Left cardiac atrium (tissue), 4 donors: ENCODE results near the gene PRSS2. TPM values are rescaled to one million over a fixed set of nuclear protein-coding genes. Genes with fewer than 3 reads are reported as not detected.

ENCODE experiments used
- ATAC-seq, 2 donors: fragments of 200-7000 bp; cut with Tn5 transposase; one replicate each; pipeline ENCODE4 v1.9.1; 2020; ENCODE audit warnings: mild to moderate bottlenecking in 2 of 2, moderate library complexity in 2 of 2
- DNase-seq: peaks from one replicate; pipeline ENCODE4 v3.0.0-alpha.2; 2020
- intact Hi-C, 2 donors: fragments of 100-400 bp; cut with DNase I; formaldehyde crosslinking; loops; one replicate each; pipeline versions ENCODE4 v1.14.1 to v1.15.1; 2022 to 2023
- total RNA-seq, 2 donors: library from RNA; stranded (reverse); fragmentation: NEBNext Ultra II Directional; extraction: Animal tissue kit (Norgen Biotek cat#: 25700); gene quantifications; one replicate each; pipeline ENCODE4 v1.2.1, GENCODE V29; 2021
- donor health status: DM: no; HTN: yes; CAD: no.
- donor health status: DM: no; HTN: yes; CAD: no; lungs with severe emphysema.
- donor health status: DM: yes; HTN: yes; CAD: no.
- donor health status: Dilated cardiomyopathy.

Gene PRSS2
- total RNA-seq, 2 donors from 2014 or later = not detected

DNA sequence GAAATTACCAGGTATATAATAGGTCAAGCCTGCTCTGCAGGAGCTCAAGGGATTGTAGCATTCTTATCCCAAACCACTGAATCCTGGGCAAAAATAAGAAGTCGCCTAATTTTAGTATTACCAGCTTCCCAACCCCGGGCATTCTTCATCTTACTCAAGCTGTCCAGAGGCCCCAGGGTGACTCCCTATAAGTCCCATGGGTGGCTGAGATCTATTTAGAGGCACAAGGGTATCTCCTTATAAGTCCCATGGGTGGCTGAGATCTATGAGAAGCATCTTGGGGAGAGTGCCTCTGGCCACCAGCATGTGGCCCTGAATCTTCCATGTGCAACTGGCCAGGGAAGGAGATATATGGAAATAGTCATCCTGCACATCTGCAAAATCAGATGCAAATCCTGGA is 38.9 kb downstream of the PRSS2 start:
- DNase-seq (no peak), ATAC-seq (no peak)
- intact Hi-C loops = loop anchor here in 1 of 2 donors (10.0 kb wide), 1 partner anchor 175 kb away; no protein-coding TSS in a partner anchor

DNA sequence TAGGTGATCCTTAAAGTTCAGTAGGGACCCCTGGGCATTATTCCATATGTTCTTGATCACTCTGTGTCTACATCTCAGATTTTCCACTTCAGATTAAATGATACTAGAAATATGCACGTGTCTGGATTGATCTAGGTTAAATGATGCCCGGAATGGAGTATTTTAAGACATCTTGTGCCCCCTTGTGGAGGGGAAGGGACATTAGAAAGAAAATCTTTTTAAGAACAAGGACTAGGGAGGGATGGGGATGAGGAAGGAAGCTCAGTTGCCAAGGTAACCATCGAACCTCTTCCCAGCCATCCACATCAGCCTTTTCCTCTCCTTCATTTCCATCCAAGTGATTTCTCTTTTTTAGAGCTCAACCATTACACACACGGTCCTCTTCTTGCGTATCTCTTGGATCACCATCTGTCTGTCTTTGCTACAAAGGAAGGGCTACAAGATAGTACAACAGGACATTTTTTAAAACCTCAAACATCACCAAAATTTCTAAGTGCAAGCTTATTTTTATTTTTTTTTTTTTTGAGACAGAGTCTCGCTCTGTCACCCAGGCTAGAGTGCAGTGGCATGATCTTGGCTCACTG is 40.5 kb downstream of the PRSS2 start:
- intact Hi-C loops = loop anchor here in 1 of 2 donors (10.0 kb wide), 1 partner anchor 176 kb away; no protein-coding TSS in a partner anchor
- DNase-seq = no peak
- ATAC-seq = peak in 1 of 2 donors; percentile 36

DNA sequence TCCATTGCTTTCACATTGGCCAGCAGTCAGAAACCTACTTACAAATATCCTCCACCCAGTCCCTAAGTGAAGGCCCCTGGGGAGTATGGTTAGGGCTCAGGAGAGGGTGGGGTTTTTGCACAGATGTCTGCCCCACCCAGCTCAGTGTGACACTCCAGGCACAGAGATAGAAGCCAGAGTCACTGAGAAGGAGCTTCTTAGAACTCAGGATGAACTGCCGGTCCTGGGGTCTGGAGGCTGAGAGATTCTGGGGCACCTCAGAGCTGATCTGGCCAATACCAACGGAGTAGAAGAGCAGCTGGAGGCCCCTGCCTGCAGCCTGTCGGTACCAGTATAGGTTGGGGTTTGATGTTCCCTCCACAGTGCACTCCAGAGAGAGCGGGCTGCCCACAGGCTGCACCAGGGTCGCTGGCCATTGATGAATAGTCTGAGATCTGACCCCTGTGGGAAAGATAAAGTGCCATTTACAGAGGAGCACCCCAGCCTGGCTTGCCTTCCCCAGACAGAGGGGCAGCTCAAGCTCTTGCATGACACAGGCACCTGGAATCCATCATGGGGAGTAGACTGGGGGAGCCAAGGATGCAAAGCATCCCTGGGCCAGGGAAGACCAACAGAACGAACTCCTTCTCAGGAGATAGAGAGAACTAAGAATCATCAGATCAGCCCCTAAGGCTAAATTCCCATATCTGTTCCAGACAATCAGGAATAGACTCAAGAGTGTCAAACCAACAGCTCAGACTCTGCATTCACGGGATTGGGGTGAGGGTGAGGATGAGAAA is 41.9 kb downstream of the PRSS2 start:
- ATAC-seq (no peak), DNase-seq (no peak)
- intact Hi-C loops = loop anchor here in 1 of 2 donors (10.0 kb wide), 1 partner anchor 178 kb away; no protein-coding TSS in a partner anchor

- no peak for DNase-seq
- intact Hi-C loops = loop anchor here in 1 of 2 donors (10.0 kb wide), 1 partner anchor 178 kb away; no protein-coding TSS in a partner anchor
Measured at GRCh38 chr7:142813226-142813625, 42.5 kb downstream of the PRSS2 start.

GRCh38 chr7:142813699-142814098 is 42.9 kb downstream of the PRSS2 start:
- DNase-seq (no peak), ATAC-seq (no peak)
- intact Hi-C loops = loop anchor here in 1 of 2 donors (10.0 kb wide), 1 partner anchor 179 kb away; no protein-coding TSS in a partner anchor

More at GRCh38 chr7:142813226-142813625, 42.5 kb downstream of the PRSS2 start:
- ATAC-seq = peak in 1 of 2 donors; percentile 37

- intact Hi-C loops = loop anchor here in 1 of 2 donors (10.0 kb wide), 1 partner anchor 180 kb away; no protein-coding TSS in a partner anchor
- DNase-seq = no peak
- no peak for ATAC-seq
Measured at GRCh38 chr7:142814451-142814850, 43.7 kb downstream of the PRSS2 start.

DNA sequence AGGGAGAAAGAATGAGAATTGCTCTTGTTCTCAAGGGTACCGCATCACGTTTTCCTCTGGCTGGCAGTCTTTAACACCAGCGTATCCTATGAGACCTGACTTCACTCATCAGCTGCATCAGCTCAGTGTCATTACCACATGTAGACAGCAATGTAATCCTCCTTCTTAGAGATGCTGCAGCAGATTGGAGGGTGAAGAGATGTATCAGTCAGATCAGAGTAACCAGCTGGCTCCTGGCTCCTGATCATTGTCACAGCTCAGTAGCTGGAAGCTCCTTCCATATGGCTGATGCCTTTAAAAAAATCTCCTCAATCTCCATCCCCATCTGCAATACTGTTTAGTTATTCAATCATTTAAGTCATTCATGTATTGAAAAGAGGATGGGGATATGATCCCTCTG is 44.4 kb downstream of the PRSS2 start:
- ATAC-seq (no peak), DNase-seq (no peak)
- intact Hi-C loops = loop anchor here in 1 of 2 donors (10.0 kb wide), 1 partner anchor 180 kb away; no protein-coding TSS in a partner anchor

DNA sequence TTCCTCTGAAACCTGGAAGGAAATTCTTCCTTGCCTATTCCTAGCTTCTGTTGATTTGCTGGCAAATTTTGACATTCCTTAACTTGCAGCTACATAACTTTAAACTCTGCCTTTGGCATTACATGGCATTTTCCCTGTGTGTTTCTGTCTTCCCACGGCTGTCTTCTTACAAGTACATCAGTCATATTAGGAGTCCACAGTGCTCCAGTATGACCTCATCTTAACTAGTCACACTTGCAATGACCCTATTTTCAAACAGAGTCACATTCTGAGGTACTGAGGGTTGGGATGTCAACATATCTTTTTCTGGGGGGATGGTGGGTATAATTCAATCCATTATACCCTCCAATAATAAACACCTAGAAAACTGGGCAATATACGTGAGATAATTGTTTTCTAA is 46.7 kb downstream of the PRSS2 start:
- ATAC-seq (no peak), DNase-seq (no peak)
- intact Hi-C loops = loop anchor here in 1 of 2 donors (10.0 kb wide), 1 partner anchor 183 kb away; no protein-coding TSS in a partner anchor

- DNase-seq (no peak), ATAC-seq (no peak)
- intact Hi-C loops = loop anchor here in 1 of 2 donors (10.0 kb wide), 1 partner anchor 185 kb away; no protein-coding TSS in a partner anchor
Measured at GRCh38 chr7:142819530-142819929, 48.8 kb downstream of the PRSS2 start.

GRCh38 chr7:142822714-142823113 is 51.9 kb downstream of the PRSS2 start:
- no peak for DNase-seq
- intact Hi-C loops = no loop called here
- ATAC-seq = no peak

Other genes starting within 250 kb of the PRSS2 start
- not detected for gene PRSS1, start 21.5 kb upstream of the PRSS2 start, total RNA-seq
- 10 to 100 TPM in 1 of 2 donors, 1 to 10 TPM in 1; 9.3 to 11.1 TPM for gene EPHB6, start 84.1 kb downstream of the PRSS2 start, total RNA-seq
- under 1 TPM; 0.24 to 0.27 TPM for gene TRPV6, start 114.8 kb downstream of the PRSS2 start, total RNA-seq
- not detected for gene TRPV5, start 162.8 kb downstream of the PRSS2 start, total RNA-seq
- not detected for gene LLCFC1, start 168.5 kb downstream of the PRSS2 start, total RNA-seq
- gene KEL, start 191.4 kb downstream of the PRSS2 start, total RNA-seq = under 1 TPM in 1 of 2 donors, not detected in 1; 0.15 TPM